Fibroblast of pulmonary artery (primary cell): Measurements from ENCODE around the gene CYTH2.

ENCODE experiments used
- DNase-seq: peaks from one replicate; pipeline ENCODE4 v3.0.0-alpha.2; 2010; ENCODE audit warnings: low read depth
- H3K4me3 ChIP-seq: replicated peaks from 2 replicates; pipeline ENCODE4 v1.5.1; 2011; ENCODE audit warnings: low read depth, mild to moderate bottlenecking, control low read depth, low read length, moderate library complexity
- CTCF ChIP-seq: IDR thresholded peaks from 2 replicates; pipeline ENCODE4 v1.5.1; 2011; ENCODE audit warnings: mild to moderate bottlenecking, control low read depth, low read length, inconsistent platforms; ENCODE audit errors: missing control alignments

The CYTH2 gene

GRCh38 chr19:48469289-48469881 is at the start of gene CYTH2:
Gene CYTH2, plus strand, starts transcription at chr19:48469369. Its CDS starts 139 bp downstream, at chr19:48469508.
- peak; percentile 81 for DNase-seq
- H3K4me3 ChIP-seq = peak within 1 kb of the TSS; percentile 92
- no peak for TF ChIP-seq CTCF

GRCh38 chr19:48421548-48421947 is 47.6 kb upstream of the CYTH2 start:
- H3K4me3 ChIP-seq = no peak overlapping the region
- TF ChIP-seq CTCF = no peak
- no peak for DNase-seq

- no peak for TF ChIP-seq CTCF
- H3K4me3 ChIP-seq = peak overlapping the region; percentile 8
- peak; percentile 71 for DNase-seq
These were observed 44.4 kb upstream of the CYTH2 start for GRCh38 chr19:48424694-48425219.

GRCh38 chr19:48428670-48429069 is 40.5 kb upstream of the CYTH2 start:
- H3K4me3 ChIP-seq = no peak overlapping the region
- no peak for DNase-seq
- no peak for TF ChIP-seq CTCF

GRCh38 chr19:48433337-48433736 is 35.8 kb upstream of the CYTH2 start:
- no peak overlapping the region for H3K4me3 ChIP-seq
- TF ChIP-seq CTCF = no peak
- DNase-seq = no peak

- H3K4me3 ChIP-seq = no peak overlapping the region
- DNase-seq = no peak
- no peak for TF ChIP-seq CTCF
These were observed 32.6 kb upstream of the CYTH2 start for GRCh38 chr19:48436586-48436985.
